SK-N-SH treated with all-trans-retinoic acid at 6 μM for 48 hours (cell line): ENCODE measurements around the gene BRD3.

Source experiments
- ARNTL ChIP-seq: fragments of 450-650 bp; formaldehyde crosslinking; IDR thresholded peaks from 2 replicates; pipeline ENCODE4 v1.5.0; 2020; ENCODE audit warnings: low read depth, mild to moderate bottlenecking, moderate library complexity, borderline replicate concordance
- ESRRG ChIP-seq: fragments of 250-450 bp; sonication (Bioruptor Pico); IDR thresholded peaks from 2 replicates; pipeline ENCODE4 v1.6.1; 2021; ENCODE audit warnings: mild to moderate bottlenecking
- PPARA ChIP-seq: fragments of 250-450 bp; sonication (Bioruptor Pico); IDR thresholded peaks from 2 replicates; pipeline ENCODE4 v1.5.0; 2020; ENCODE audit warnings: mild to moderate bottlenecking, borderline replicate concordance
- RARB ChIP-seq: fragments of 250-450 bp; sonication (Bioruptor Pico); IDR thresholded peaks from 2 replicates; pipeline ENCODE4 v1.8.0; 2021; ENCODE audit warnings: mild to moderate bottlenecking, moderate library complexity
- TOX ChIP-seq: fragments of 250-450 bp; sonication (Bioruptor Pico); IDR thresholded peaks from 2 replicates; pipeline ENCODE4 v1.8.0; 2021; ENCODE audit warnings: mild to moderate bottlenecking, moderate library complexity, borderline replicate concordance
- ZFP3 ChIP-seq: fragments of 250-450 bp; sonication (Bioruptor Pico); IDR thresholded peaks from 2 replicates; pipeline ENCODE4 v1.5.0; 2020; ENCODE audit warnings: mild to moderate bottlenecking, moderate library complexity
- ZFP30 ChIP-seq: fragments of 450-650 bp; formaldehyde crosslinking; IDR thresholded peaks from 2 replicates; pipeline ENCODE4 v1.5.0; 2022; ENCODE audit warnings: mild to moderate bottlenecking, moderate library complexity
- ZNF565 ChIP-seq: fragments of 450-650 bp; formaldehyde crosslinking; conservative IDR thresholded peaks from 2 replicates; pipeline ENCODE4 v1.5.0; 2020; ENCODE audit warnings: low read depth, mild to moderate bottlenecking, moderate library complexity
- TF ChIP-seq, protein P1 (sequence below): fragments of 250-450 bp; sonication (Bioruptor Pico); IDR thresholded peaks from 2 replicates; pipeline ENCODE4 v1.8.0; 2020; ENCODE audit warnings: mild to moderate bottlenecking, moderate library complexity, borderline replicate concordance
- TF ChIP-seq, protein P2 (sequence below): fragments of 250-450 bp; sonication (Bioruptor Pico); IDR thresholded peaks from 2 replicates; pipeline ENCODE4 v1.5.1; 2020; ENCODE audit warnings: low read depth, mild to moderate bottlenecking, moderate library complexity
- TF ChIP-seq, protein P3 (sequence below): fragments of 250-450 bp; sonication (Bioruptor Pico); IDR thresholded peaks from 2 replicates; pipeline ENCODE4 v1.5.0; 2020; ENCODE audit warnings: mild to moderate bottlenecking, moderate library complexity

DNA sequence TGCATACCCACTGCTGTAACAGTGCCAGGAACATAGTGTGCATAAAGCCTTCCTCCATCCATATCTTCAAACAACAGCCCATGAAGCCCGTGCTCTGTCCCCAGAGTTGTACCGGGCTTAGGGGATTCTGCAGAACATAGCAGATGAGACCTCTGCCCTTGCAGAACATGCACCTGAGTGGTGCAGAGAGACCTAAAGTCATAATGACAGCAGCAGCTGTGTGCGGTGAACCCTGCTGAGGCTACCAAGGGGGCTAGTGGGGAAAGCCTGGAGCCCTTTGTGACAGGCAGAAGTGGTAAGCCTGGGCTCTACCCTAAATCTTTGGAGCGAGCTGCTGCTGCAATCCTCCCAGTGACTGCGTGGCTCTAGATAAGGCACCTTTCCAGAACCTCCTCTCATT is 32.2 kb upstream of the BRD3 start:
- TF ChIP-seq ZFP3 (no peak), ZNF565 (no peak), ZFP30 (CRISPR knock-in tag) (no peak), RARB (CRISPR knock-in tag) (no peak), ARNTL (CRISPR knock-in tag) (no peak), TOX (CRISPR knock-in tag) (no peak), ESRRG (CRISPR knock-in tag) (no peak), PPARA (CRISPR knock-in tag) (no peak)
- TF ChIP-seq, protein P1, sequence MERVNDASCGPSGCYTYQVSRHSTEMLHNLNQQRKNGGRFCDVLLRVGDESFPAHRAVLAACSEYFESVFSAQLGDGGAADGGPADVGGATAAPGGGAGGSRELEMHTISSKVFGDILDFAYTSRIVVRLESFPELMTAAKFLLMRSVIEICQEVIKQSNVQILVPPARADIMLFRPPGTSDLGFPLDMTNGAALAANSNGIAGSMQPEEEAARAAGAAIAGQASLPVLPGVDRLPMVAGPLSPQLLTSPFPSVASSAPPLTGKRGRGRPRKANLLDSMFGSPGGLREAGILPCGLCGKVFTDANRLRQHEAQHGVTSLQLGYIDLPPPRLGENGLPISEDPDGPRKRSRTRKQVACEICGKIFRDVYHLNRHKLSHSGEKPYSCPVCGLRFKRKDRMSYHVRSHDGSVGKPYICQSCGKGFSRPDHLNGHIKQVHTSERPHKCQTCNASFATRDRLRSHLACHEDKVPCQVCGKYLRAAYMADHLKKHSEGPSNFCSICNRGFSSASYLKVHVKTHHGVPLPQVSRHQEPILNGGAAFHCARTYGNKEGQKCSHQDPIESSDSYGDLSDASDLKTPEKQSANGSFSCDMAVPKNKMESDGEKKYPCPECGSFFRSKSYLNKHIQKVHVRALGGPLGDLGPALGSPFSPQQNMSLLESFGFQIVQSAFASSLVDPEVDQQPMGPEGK (CRISPR knock-in tag), result no peak
- TF ChIP-seq, protein P2, sequence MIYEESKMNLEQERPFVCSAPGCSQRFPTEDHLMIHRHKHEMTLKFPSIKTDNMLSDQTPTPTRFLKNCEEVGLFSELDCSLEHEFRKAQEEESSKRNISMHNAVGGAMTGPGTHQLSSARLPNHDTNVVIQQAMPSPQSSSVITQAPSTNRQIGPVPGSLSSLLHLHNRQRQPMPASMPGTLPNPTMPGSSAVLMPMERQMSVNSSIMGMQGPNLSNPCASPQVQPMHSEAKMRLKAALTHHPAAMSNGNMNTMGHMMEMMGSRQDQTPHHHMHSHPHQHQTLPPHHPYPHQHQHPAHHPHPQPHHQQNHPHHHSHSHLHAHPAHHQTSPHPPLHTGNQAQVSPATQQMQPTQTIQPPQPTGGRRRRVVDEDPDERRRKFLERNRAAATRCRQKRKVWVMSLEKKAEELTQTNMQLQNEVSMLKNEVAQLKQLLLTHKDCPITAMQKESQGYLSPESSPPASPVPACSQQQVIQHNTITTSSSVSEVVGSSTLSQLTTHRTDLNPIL, result no peak
- TF ChIP-seq, protein P3, sequence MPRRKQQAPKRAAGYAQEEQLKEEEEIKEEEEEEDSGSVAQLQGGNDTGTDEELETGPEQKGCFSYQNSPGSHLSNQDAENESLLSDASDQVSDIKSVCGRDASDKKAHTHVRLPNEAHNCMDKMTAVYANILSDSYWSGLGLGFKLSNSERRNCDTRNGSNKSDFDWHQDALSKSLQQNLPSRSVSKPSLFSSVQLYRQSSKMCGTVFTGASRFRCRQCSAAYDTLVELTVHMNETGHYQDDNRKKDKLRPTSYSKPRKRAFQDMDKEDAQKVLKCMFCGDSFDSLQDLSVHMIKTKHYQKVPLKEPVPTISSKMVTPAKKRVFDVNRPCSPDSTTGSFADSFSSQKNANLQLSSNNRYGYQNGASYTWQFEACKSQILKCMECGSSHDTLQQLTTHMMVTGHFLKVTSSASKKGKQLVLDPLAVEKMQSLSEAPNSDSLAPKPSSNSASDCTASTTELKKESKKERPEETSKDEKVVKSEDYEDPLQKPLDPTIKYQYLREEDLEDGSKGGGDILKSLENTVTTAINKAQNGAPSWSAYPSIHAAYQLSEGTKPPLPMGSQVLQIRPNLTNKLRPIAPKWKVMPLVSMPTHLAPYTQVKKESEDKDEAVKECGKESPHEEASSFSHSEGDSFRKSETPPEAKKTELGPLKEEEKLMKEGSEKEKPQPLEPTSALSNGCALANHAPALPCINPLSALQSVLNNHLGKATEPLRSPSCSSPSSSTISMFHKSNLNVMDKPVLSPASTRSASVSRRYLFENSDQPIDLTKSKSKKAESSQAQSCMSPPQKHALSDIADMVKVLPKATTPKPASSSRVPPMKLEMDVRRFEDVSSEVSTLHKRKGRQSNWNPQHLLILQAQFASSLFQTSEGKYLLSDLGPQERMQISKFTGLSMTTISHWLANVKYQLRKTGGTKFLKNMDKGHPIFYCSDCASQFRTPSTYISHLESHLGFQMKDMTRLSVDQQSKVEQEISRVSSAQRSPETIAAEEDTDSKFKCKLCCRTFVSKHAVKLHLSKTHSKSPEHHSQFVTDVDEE, result no peak
